GM06990 (cell line): Measurements from ENCODE around the gene RIPOR2.

Experiments
- DNase-seq: peaks from one replicate; pipeline ENCODE4 v3.0.0-alpha.2; 2011; ENCODE audit not compliant: insufficient read length; ENCODE audit errors: extremely low read depth
- H3K27me3 ChIP-seq: replicated peaks from 2 replicates; pipeline ENCODE4 v1.6.0; 2011; ENCODE audit warnings: low read length; ENCODE audit not compliant: control insufficient read depth, insufficient read depth
- H3K36me3 ChIP-seq: 2 replicates; pipeline ENCODE4 v1.5.1; 2011; ENCODE audit warnings: low read length; ENCODE audit not compliant: control insufficient read depth, insufficient read depth
- H3K4me3 ChIP-seq: replicated peaks from 2 replicates; pipeline ENCODE4 v1.5.1; 2011; ENCODE audit warnings: low read depth, mild to moderate bottlenecking, control low read depth, low read length
- TF ChIP-seq, protein P1 (sequence below): IDR thresholded peaks from 2 replicates; pipeline ENCODE4 v1.5.1; 2011; ENCODE audit warnings: low read length, control low read depth, mild to moderate bottlenecking, inconsistent platforms; ENCODE audit not compliant: insufficient read depth, poor library complexity, severe bottlenecking

The RIPOR2 gene

DNA sequence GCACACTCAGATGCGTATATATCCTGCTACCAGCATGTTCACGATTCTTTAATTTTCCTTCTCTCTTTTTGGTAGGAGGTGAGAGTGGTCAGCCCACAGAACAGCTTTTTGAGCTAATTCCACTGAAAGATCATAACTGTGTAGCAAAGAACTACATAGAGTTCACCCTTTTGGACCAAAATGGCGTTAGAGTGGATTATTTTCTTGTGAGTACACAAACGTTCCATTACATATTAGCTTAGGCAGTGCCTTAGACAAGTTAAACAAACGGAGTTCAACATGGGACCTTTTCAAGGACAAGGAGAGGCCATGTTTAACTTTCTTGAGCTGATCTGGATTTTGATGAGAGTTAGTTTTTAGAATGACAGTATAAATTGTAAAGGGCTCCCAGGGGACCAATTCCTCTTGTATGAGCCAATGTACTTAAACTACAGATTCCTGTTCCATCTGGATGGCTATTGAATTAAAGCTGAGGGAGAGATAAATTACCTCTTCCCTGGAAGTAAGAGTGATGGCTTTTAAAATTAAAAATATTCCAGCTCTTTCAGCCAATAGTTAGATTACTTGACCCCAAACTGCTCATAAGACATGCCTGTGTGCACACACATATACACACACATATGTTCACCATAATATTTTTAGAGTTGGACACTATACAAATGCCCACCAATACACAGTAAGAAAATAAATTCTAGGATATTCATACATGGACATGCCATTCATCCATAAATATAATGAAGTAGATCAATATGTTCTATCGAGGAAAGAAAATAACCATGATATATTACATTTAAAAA, 111.4 kb downstream of the RIPOR2 start:
- DNase-seq: no peak
- TF ChIP-seq, protein P1, sequence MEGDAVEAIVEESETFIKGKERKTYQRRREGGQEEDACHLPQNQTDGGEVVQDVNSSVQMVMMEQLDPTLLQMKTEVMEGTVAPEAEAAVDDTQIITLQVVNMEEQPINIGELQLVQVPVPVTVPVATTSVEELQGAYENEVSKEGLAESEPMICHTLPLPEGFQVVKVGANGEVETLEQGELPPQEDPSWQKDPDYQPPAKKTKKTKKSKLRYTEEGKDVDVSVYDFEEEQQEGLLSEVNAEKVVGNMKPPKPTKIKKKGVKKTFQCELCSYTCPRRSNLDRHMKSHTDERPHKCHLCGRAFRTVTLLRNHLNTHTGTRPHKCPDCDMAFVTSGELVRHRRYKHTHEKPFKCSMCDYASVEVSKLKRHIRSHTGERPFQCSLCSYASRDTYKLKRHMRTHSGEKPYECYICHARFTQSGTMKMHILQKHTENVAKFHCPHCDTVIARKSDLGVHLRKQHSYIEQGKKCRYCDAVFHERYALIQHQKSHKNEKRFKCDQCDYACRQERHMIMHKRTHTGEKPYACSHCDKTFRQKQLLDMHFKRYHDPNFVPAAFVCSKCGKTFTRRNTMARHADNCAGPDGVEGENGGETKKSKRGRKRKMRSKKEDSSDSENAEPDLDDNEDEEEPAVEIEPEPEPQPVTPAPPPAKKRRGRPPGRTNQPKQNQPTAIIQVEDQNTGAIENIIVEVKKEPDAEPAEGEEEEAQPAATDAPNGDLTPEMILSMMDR: no peak
- Histone ChIP-seq H3K4me3 (no peak overlapping the region), H3K36me3 (peaks cover 3% of the 10 kb centered on the region), H3K27me3 (no peaks in the 10 kb centered on the region)

DNA sequence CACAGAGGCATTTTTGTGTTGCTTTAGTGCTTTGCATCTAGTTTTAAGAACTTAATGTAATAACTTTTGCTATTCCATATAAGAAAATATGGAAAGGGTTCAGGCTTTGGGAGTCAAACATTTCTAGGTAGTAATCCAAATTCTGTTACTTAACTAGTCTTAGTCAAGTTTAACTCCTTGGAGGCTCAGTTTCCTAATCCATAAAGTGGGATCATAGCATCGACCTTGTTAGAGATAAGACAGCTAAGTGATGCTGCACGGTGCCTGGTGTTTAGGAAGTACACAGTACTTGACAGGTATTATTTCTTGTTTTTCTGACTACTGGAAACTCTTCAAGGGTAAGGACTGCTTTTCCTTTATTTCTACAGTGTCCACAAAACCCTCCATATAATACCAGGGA, 112.6 kb downstream of the RIPOR2 start:
- Histone ChIP-seq H3K36me3 (peaks cover 3% of the 10 kb centered on the region), H3K4me3 (no peak overlapping the region), H3K27me3 (no peaks in the 10 kb centered on the region)
- TF ChIP-seq, protein P1: no peak
- no peak for DNase-seq

DNA sequence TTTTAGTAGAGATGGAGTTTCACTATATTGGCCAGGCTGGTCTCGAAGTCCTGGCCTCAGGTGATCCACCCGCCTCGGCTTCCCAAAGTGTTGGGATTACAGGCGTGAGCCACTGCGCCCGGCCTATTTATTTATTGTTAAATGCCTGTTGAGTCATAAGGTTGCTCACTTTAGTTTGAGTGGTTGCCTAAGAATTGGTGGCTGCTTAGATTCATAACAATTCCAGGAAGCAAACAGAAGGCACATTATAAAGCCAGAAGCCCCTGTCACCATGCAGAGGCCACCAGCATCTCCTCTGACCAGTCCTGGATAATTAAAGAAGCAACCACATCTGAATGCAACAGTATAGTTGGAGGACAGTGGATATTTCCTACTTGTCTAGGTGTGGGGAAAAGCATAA, 113.1 kb downstream of the RIPOR2 start:
- H3K27me3 ChIP-seq: no peaks in the 10 kb centered on the region
- peaks cover 3% of the 10 kb centered on the region for H3K36me3 ChIP-seq
- TF ChIP-seq, protein P1: no peak
- no peak for DNase-seq
- no peak overlapping the region for H3K4me3 ChIP-seq

DNA sequence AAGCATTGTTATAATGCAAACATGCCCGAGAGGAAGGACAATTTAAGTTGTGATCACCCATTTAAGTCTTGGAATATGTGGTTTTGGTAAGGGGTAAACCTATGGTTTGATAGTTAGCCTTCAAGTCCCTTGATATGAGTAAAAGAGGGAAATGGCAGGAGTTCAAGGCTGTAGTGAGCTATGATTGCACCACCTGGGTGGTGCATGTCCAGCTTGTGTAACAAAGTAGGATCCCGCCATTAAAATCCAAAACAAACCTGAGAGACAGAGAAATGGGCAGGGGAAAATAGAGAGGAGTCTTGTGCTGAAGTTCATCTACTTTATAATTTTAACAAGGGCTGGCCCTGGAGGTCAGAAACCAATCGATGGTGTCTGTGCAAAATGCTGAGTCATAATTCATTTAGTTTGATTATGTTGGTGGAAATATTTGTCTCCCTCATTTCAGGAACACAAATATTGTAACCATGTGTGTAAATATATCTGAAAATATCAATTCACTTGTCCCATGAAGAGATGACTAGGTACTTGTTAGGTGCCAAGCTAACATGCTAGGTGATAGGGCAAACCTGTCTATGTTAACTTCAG, 113.8 kb downstream of the RIPOR2 start:
- Histone ChIP-seq H3K4me3 (no peak overlapping the region), H3K27me3 (no peaks in the 10 kb centered on the region), H3K36me3 (no peaks in the 10 kb centered on the region; the same call in none of the 2 replicates)
- TF ChIP-seq, protein P1: no peak
- DNase-seq: no peak

DNA sequence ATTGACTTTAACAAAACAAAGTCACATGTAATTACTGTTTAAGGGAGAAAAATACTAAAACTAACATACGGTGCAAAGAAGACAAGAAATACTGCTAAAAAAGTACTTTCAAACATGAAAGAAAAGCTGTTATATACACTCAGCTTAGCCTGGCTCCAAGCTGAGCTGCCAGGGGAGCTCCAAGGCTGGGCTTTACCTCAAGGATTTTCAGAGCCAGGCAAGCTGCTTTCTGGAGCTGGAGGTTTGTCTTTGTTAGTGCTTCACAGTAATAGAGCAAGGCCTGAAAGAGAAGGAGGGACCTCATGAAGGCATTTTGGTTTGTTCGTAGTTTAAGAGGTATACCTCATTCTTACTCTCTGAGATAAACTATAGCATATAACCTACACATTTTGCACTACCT, 117.4 kb downstream of the RIPOR2 start:
- H3K27me3 ChIP-seq: no peaks in the 10 kb centered on the region
- no peak for DNase-seq
- TF ChIP-seq, protein P1: no peak
- no peaks in the 10 kb centered on the region; the same call in 1 of the 2 replicates for H3K36me3 ChIP-seq
- H3K4me3 ChIP-seq: no peak overlapping the region

DNA sequence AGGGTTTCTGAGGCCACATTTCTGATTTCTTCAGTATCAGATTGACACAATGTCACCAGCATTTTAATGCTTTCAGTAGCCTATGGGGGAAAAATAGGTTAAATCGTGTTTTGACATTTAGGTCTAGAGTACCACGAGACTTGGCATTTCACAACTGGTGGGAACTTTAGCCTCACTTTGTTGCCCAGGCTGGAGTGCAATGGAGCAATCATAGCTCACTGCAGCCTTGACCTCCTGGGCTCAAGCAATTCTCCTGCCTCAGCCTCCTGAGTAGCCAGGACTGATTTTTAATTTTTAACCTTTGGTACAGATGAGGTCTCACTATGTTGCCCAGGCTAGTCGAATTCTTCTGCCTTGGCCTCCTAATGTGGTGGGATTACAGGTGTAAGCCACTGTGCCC, 126.0 kb downstream of the RIPOR2 start:
- Histone ChIP-seq H3K27me3 (no peaks in the 10 kb centered on the region), H3K36me3 (peaks cover 4% of the 10 kb centered on the region), H3K4me3 (no peak overlapping the region)
- TF ChIP-seq, protein P1: no peak
- no peak for DNase-seq
